Activated naive CD4-positive, alpha-beta T cell treated with anti-CD3 and anti-CD28 coated beads for 36 hours (primary cell): ENCODE measurements around the gene STK17A. TPM values are rescaled to one million over a fixed set of nuclear protein-coding genes. Genes with fewer than 3 reads are reported as not detected.
"Not testable (repeated sequence)": the region's sequence is repeated elsewhere in the genome, so short reads cannot be mapped to it uniquely, and the experiment has no call there.

Experiments used
- CTCF ChIA-PET: fragments of 350-600 bp; sonication (Branson Sonifier 250); formaldehyde crosslinking; loops from one replicate; lab custom pipeline; 2021; ENCODE audit warnings: antibody characterized with exemption; lab: Charles Lee
- DNase-seq: peaks from one replicate; pipeline ENCODE4 v3.0.0-alpha.2; 2020
- H3K27ac Mint-ChIP-seq: one replicate; pipeline ENCODE4 v1.8.0; 2021; ENCODE audit warnings: mild to moderate bottlenecking, mixed read lengths
- H3K27me3 Mint-ChIP-seq: one replicate; pipeline ENCODE4 v1.8.0; 2021; ENCODE audit warnings: low read depth, mixed read lengths
- H3K36me3 Mint-ChIP-seq: one replicate; pipeline ENCODE4 v1.8.0; 2021; ENCODE audit warnings: low read depth, mixed read lengths
- H3K4me1 Mint-ChIP-seq: one replicate; pipeline ENCODE4 v1.8.0; 2021; ENCODE audit warnings: low read depth, mixed read lengths
- H3K4me3 Mint-ChIP-seq: one replicate; pipeline ENCODE4 v1.8.0; 2021; ENCODE audit warnings: mild to moderate bottlenecking, moderate library complexity, mixed read lengths
- H3K9me3 Mint-ChIP-seq: one replicate; pipeline ENCODE4 v1.8.0; 2021; ENCODE audit warnings: mixed read lengths
- intact Hi-C: fragments of 100-400 bp; cut with micrococcal nuclease; formaldehyde crosslinking; loops from one replicate; pipeline ENCODE4 v1.15.1; 2023
- total RNA-seq, 2 experiments: library from RNA; stranded (reverse); gene quantifications; one replicate each; pipeline ENCODE4 v1.2.3, GENCODE V29; 2021

Gene STK17A
- total RNA-seq, 2 experiments from 2014 or later, result 48.9 to 52.8 TPM

GRCh38 chr7:43572516-43573049, 10.3 kb upstream of the STK17A start:
- Mint-ChIP-seq H3K4me3 (no peak overlapping the region), H3K36me3 (no peaks in the 10 kb centered on the region), H3K27ac (no peak overlapping the region), H3K4me1 (peaks cover 22% of the 10 kb centered on the region), H3K27me3 (no peaks in the 10 kb centered on the region), H3K9me3 (no peaks in the 10 kb centered on the region)
- intact Hi-C loops, result no loop called here
- peak; percentile 67 for DNase-seq
- CTCF ChIA-PET, result interaction anchor here (0.5 to 4.7 kb wide), 7 partner anchors 9 to 267 kb away, joined by 3 to 51 read pairs (median 4); partner anchors contain the start of gene STK17A

- intact Hi-C loops, H3K9me3 Mint-ChIP-seq, DNase-seq, H3K36me3 Mint-ChIP-seq, H3K27ac Mint-ChIP-seq, H3K27me3 Mint-ChIP-seq, H3K4me3 Mint-ChIP-seq: not testable (repeated sequence)
- CTCF ChIA-PET, result interaction anchor here (1.3 to 4.7 kb wide), 3 partner anchors 8 to 264 kb away, joined by 4 to 51 read pairs (median 7); partner anchors contain the start of gene STK17A
- H3K4me1 Mint-ChIP-seq, result peaks cover 26% of the 10 kb centered on the region
Measured at GRCh38 chr7:43573832-43574231, 9.1 kb upstream of the STK17A start.

- Mint-ChIP-seq H3K27me3 (no peaks in the 10 kb centered on the region), H3K9me3 (no peaks in the 10 kb centered on the region), H3K4me1 (peaks cover 24% of the 10 kb centered on the region), H3K27ac (no peak overlapping the region), H3K4me3 (no peak overlapping the region), H3K36me3 (no peaks in the 10 kb centered on the region)
- intact Hi-C loops, result no loop called here
- DNase-seq, result no peak
- CTCF ChIA-PET, result interaction anchor here (0.8 to 0.9 kb wide), 2 partner anchors 124 to 264 kb away, joined by 3 read pairs; no protein-coding TSS in a partner anchor
Measured at GRCh38 chr7:43575506-43575905, 7.4 kb upstream of the STK17A start.

- H3K27ac Mint-ChIP-seq, result no peak overlapping the region
- H3K27me3 Mint-ChIP-seq, result no peaks in the 10 kb centered on the region
- no peaks in the 10 kb centered on the region for H3K36me3 Mint-ChIP-seq
- H3K9me3 Mint-ChIP-seq, result no peaks in the 10 kb centered on the region
- H3K4me3 Mint-ChIP-seq, result no peak overlapping the region
- CTCF ChIA-PET, result no interaction called here
- intact Hi-C loops, result no loop called here
- DNase-seq, result no peak
- H3K4me1 Mint-ChIP-seq, result peaks cover 19% of the 10 kb centered on the region
Measured at GRCh38 chr7:43576241-43576640, 6.7 kb upstream of the STK17A start.

GRCh38 chr7:43577485-43577951, 5.4 kb upstream of the STK17A start:
- Mint-ChIP-seq H3K4me3 (no peak overlapping the region), H3K27me3 (peaks cover 7% of the 10 kb centered on the region), H3K4me1 (peaks cover 12% of the 10 kb centered on the region), H3K9me3 (no peaks in the 10 kb centered on the region), H3K36me3 (no peaks in the 10 kb centered on the region), H3K27ac (peak overlapping the region; percentile 20)
- intact Hi-C loops, result no loop called here
- CTCF ChIA-PET, result interaction anchor here (1.4 to 2.4 kb wide), 2 partner anchors 122 to 261 kb away, joined by 7 to 22 read pairs; no protein-coding TSS in a partner anchor
- DNase-seq, result peak; percentile 44

- intact Hi-C loops, result loop anchor here (1.0 to 10.0 kb wide), 7 partner anchors 11 to 651 kb away; partner anchors contain the start of genes COA1, MRPL32 and PSMA2
- H3K9me3 Mint-ChIP-seq, result no peaks in the 10 kb centered on the region
- CTCF ChIA-PET, result interaction anchor here (0.6 to 10.2 kb wide), 55 partner anchors 7 to 323 kb away, joined by 3 to 388 read pairs (median 11); partner anchors contain the start of genes BLVRA and COA1
- DNase-seq, result peak; percentile 65
- H3K4me3 Mint-ChIP-seq, result peak overlapping the region; percentile 86
- H3K27ac Mint-ChIP-seq, result peak overlapping the region; percentile 93
- H3K4me1 Mint-ChIP-seq, result peaks cover 23% of the 10 kb centered on the region
- H3K36me3 Mint-ChIP-seq, result peaks cover 2% of the 10 kb centered on the region
- H3K27me3 Mint-ChIP-seq, result peaks cover 7% of the 10 kb centered on the region
Measured at GRCh38 chr7:43583424-43584194, 701 bp downstream of the STK17A start.

- no peaks in the 10 kb centered on the region for H3K9me3 Mint-ChIP-seq
- peaks cover 7% of the 10 kb centered on the region for H3K27me3 Mint-ChIP-seq
- H3K4me1 Mint-ChIP-seq, result peaks cover 28% of the 10 kb centered on the region
- peak overlapping the region; percentile 86 for H3K4me3 Mint-ChIP-seq
- CTCF ChIA-PET, result interaction anchor here (1.7 to 10.2 kb wide), 9 partner anchors 36 to 253 kb away, joined by 3 to 388 read pairs (median 44); no protein-coding TSS in a partner anchor
- H3K36me3 Mint-ChIP-seq, result peaks cover 2% of the 10 kb centered on the region
- peak; percentile 69 for DNase-seq
- peak overlapping the region; percentile 93 for H3K27ac Mint-ChIP-seq
- intact Hi-C loops, result loop anchor here (1.0 to 10.0 kb wide), 3 partner anchors 10 to 279 kb away; no protein-coding TSS in a partner anchor
Measured at GRCh38 chr7:43584195-43584586, 1.3 kb downstream of the STK17A start.

- CTCF ChIA-PET, result interaction anchor here (1.3 to 10.2 kb wide), 6 partner anchors 35 to 252 kb away, joined by 3 to 388 read pairs (median 88); no protein-coding TSS in a partner anchor
- intact Hi-C loops, result loop anchor here (1.0 to 10.0 kb wide), 3 partner anchors 10 to 280 kb away; no protein-coding TSS in a partner anchor
- H3K9me3 Mint-ChIP-seq, H3K36me3 Mint-ChIP-seq, H3K27me3 Mint-ChIP-seq: not testable (repeated sequence)
- DNase-seq, result peak; percentile 36
- H3K27ac Mint-ChIP-seq, result peak overlapping the region; percentile 93
- H3K4me3 Mint-ChIP-seq, result peak overlapping the region; percentile 86
- H3K4me1 Mint-ChIP-seq, result peaks cover 33% of the 10 kb centered on the region
Measured at GRCh38 chr7:43584733-43585132, 1.8 kb downstream of the STK17A start.

GRCh38 chr7:43585562-43585961, 2.7 kb downstream of the STK17A start:
- CTCF ChIA-PET, result interaction anchor here (0.9 to 10.2 kb wide), 8 partner anchors 12 to 136 kb away, joined by 3 to 388 read pairs (median 6); no protein-coding TSS in a partner anchor
- Mint-ChIP-seq H3K4me3 (peak overlapping the region; percentile 86), H3K9me3 (no peaks in the 10 kb centered on the region), H3K27ac (peak overlapping the region; percentile 93), H3K4me1 (peaks cover 40% of the 10 kb centered on the region), H3K36me3 (peaks cover 2% of the 10 kb centered on the region), H3K27me3 (peaks cover 7% of the 10 kb centered on the region)
- no peak for DNase-seq
- intact Hi-C loops, result loop anchor here (10.0 kb wide), 1 partner anchor 281 kb away; no protein-coding TSS in a partner anchor

GRCh38 chr7:43586251-43586900, 3.5 kb downstream of the STK17A start:
- Mint-ChIP-seq H3K36me3 (peaks cover 2% of the 10 kb centered on the region), H3K4me1 (peaks cover 48% of the 10 kb centered on the region), H3K9me3 (no peaks in the 10 kb centered on the region), H3K4me3 (peak overlapping the region; percentile 86), H3K27ac (peak overlapping the region; percentile 93), H3K27me3 (peaks cover 6% of the 10 kb centered on the region)
- DNase-seq, result no peak
- intact Hi-C loops, result loop anchor here (1.0 to 10.0 kb wide), 5 partner anchors 27 to 282 kb away; partner anchors contain the start of gene COA1
- CTCF ChIA-PET, result interaction anchor here (0.8 to 10.2 kb wide), 10 partner anchors 12 to 136 kb away, joined by 3 to 388 read pairs (median 6); no protein-coding TSS in a partner anchor

- Mint-ChIP-seq H3K9me3 (no peaks in the 10 kb centered on the region), H3K27me3 (no peaks in the 10 kb centered on the region), H3K4me1 (peaks cover 65% of the 10 kb centered on the region), H3K4me3 (no peak overlapping the region), H3K36me3 (peaks cover 2% of the 10 kb centered on the region), H3K27ac (peak overlapping the region; percentile 43)
- CTCF ChIA-PET, result interaction anchor here (0.8 to 10.2 kb wide), 5 partner anchors 33 to 111 kb away, joined by 3 to 172 read pairs (median 3); no protein-coding TSS in a partner anchor
- no peak for DNase-seq
- intact Hi-C loops, result loop anchor here (10.0 kb wide), 1 partner anchor 284 kb away; no protein-coding TSS in a partner anchor
Measured at GRCh38 chr7:43588477-43589132, 5.7 kb downstream of the STK17A start.
